ENCODE measurements around the gene MAMDC4. TPM values are rescaled to one million over a fixed set of nuclear protein-coding genes. Genes with fewer than 3 reads are reported as not detected.
"Not testable (repeated sequence)": the region's sequence is repeated elsewhere in the genome, so short reads cannot be mapped to it uniquely, and the experiment has no call there.

Gene MAMDC4
- total RNA-seq, 1 experiment from 2014 or later = 0.15 TPM

- no peak for DNase-seq (ENCODE audit: low spot score)
These were observed 10.9 kb downstream of the MAMDC4 start for GRCh38 chr9:136862849-136863622.

- DNase-seq (ENCODE audit: low spot score) = no peak
These were observed 11.6 kb downstream of the MAMDC4 start for GRCh38 chr9:136863623-136864273.

- no peak for DNase-seq (ENCODE audit: low spot score)
These were observed 13.1 kb downstream of the MAMDC4 start for GRCh38 chr9:136865041-136865767.

- DNase-seq (ENCODE audit: low spot score) = no peak
These were observed 13.6 kb downstream of the MAMDC4 start for GRCh38 chr9:136865768-136866103.

GRCh38 chr9:136866898-136867421, 14.8 kb downstream of the MAMDC4 start:
- not testable (repeated sequence) for DNase-seq (ENCODE audit: low spot score)

- DNase-seq (ENCODE audit: low spot score) = no peak
These were observed 15.3 kb downstream of the MAMDC4 start for GRCh38 chr9:136867480-136867879.

GRCh38 chr9:136867917-136868316, 15.8 kb downstream of the MAMDC4 start:
- no peak for DNase-seq (ENCODE audit: low spot score)

- DNase-seq (ENCODE audit: low spot score) = no peak
These were observed 16.5 kb downstream of the MAMDC4 start for GRCh38 chr9:136868644-136869043.

- not testable (repeated sequence) for DNase-seq (ENCODE audit: low spot score)
These were observed 17.5 kb downstream of the MAMDC4 start for GRCh38 chr9:136869611-136870010.

GRCh38 chr9:136875155-136875554, 23.0 kb downstream of the MAMDC4 start:
- DNase-seq (ENCODE audit: low spot score) = no peak

- DNase-seq (ENCODE audit: low spot score) = no peak
These were observed 24.3 kb downstream of the MAMDC4 start for GRCh38 chr9:136876476-136876875.

GRCh38 chr9:136880651-136881050, 28.5 kb downstream of the MAMDC4 start:
- no peak for DNase-seq (ENCODE audit: low spot score)

GRCh38 chr9:136881691-136882108, 29.6 kb downstream of the MAMDC4 start:
- no peak for DNase-seq (ENCODE audit: low spot score)

GRCh38 chr9:136882109-136882946, 30.2 kb downstream of the MAMDC4 start:
- peak; percentile 86 for DNase-seq (ENCODE audit: low spot score)

- DNase-seq (ENCODE audit: low spot score) = not testable (repeated sequence)
These were observed 30.8 kb downstream of the MAMDC4 start for GRCh38 chr9:136882947-136883283.

- DNase-seq (ENCODE audit: low spot score) = not testable (repeated sequence)
These were observed 31.5 kb downstream of the MAMDC4 start for GRCh38 chr9:136883670-136884069.

GRCh38 chr9:136885950-136886578, 33.9 kb downstream of the MAMDC4 start, which contains the start of gene TRAF2:
Gene TRAF2, plus strand, starts transcription at chr9:136886516. Its CDS starts 12,225 bp downstream, at chr9:136898741.
- DNase-seq (ENCODE audit: low spot score) = peak; percentile 96

- DNase-seq (ENCODE audit: low spot score) = no peak
These were observed 34.8 kb downstream of the MAMDC4 start for GRCh38 chr9:136886610-136887597.

- DNase-seq (ENCODE audit: low spot score) = no peak
These were observed 36.3 kb downstream of the MAMDC4 start for GRCh38 chr9:136888454-136888853.

GRCh38 chr9:136889858-136890257, 37.7 kb downstream of the MAMDC4 start:
- no peak for DNase-seq (ENCODE audit: low spot score)
